Measurements from ENCODE around the gene PTPRC.

Gene PTPRC

GRCh38 chr1:198708761-198709525, 70.1 kb downstream of the PTPRC start:
- DNase-seq: no peak

GRCh38 chr1:198711837-198712236, 73.0 kb downstream of the PTPRC start:
- no peak for DNase-seq

GRCh38 chr1:198713081-198713480, 74.2 kb downstream of the PTPRC start:
- DNase-seq: no peak

- no peak for DNase-seq
These were observed 75.4 kb downstream of the PTPRC start for GRCh38 chr1:198714271-198714670.

GRCh38 chr1:198716051-198716450, 77.2 kb downstream of the PTPRC start:
- no peak for DNase-seq

- DNase-seq: no peak
These were observed 78.7 kb downstream of the PTPRC start for GRCh38 chr1:198717510-198717909.

GRCh38 chr1:198723127-198723526, 84.3 kb downstream of the PTPRC start:
- DNase-seq: no peak

GRCh38 chr1:198725090-198725489, 86.2 kb downstream of the PTPRC start:
- no peak for DNase-seq

- DNase-seq: no peak
These were observed 87.6 kb downstream of the PTPRC start for GRCh38 chr1:198726455-198726854.

- DNase-seq: no peak
These were observed 90.5 kb downstream of the PTPRC start for GRCh38 chr1:198729195-198729863.

GRCh38 chr1:198730952-198731351, 92.1 kb downstream of the PTPRC start:
- DNase-seq: no peak

- no peak for DNase-seq
These were observed 95.6 kb downstream of the PTPRC start for GRCh38 chr1:198734323-198735008.

GRCh38 chr1:198741744-198742143, 102.9 kb downstream of the PTPRC start:
- DNase-seq: no peak

- no peak for DNase-seq
These were observed 108.3 kb downstream of the PTPRC start for GRCh38 chr1:198747127-198747526.

GRCh38 chr1:198749279-198749678, 110.4 kb downstream of the PTPRC start:
- DNase-seq: no peak

GRCh38 chr1:198750081-198750480, 111.2 kb downstream of the PTPRC start:
- DNase-seq: no peak

GRCh38 chr1:198751741-198752140, 112.9 kb downstream of the PTPRC start:
- DNase-seq: no peak

GRCh38 chr1:198754670-198755069, 115.8 kb downstream of the PTPRC start:
- no peak for DNase-seq

GRCh38 chr1:198755715-198756114, 116.9 kb downstream of the PTPRC start:
- DNase-seq: no peak

GRCh38 chr1:198756470-198756869, 117.6 kb downstream of the PTPRC start:
- no peak for DNase-seq

GRCh38 chr1:198761859-198762616, 123.2 kb downstream of the PTPRC start:
- DNase-seq: no peak

- DNase-seq: no peak
These were observed 124.5 kb downstream of the PTPRC start for GRCh38 chr1:198763298-198763714.

GRCh38 chr1:198764748-198765147, 125.9 kb downstream of the PTPRC start:
- DNase-seq: no peak

All from stimulated activated CD4-positive, alpha-beta T cell treated with anti-CD3 and anti-CD28 coated beads, Interleukin-2, amount 100 ng/mL, for 48 hours (primary cell).